IMR-90 (cell line): ENCODE results near the gene KMT2B. TPM values are rescaled to one million over a fixed set of nuclear protein-coding genes. Genes with fewer than 3 reads are reported as not detected.

Source experiments
- ATAC-seq: fragments of 200-7000 bp; cut with Tn5 transposase; 2 replicates; pipeline ENCODE4 v1.9.1; 2020; ENCODE audit warnings: low read depth, mild to moderate bottlenecking, moderate library complexity
- BruUV-seq: library from RNA; stranded (reverse); fragments of 400-500 nt; replicated peaks from 2 replicates; lab custom pipeline; 2021; lab: Mats Ljungman, UMichigan
- CTCF ChIA-PET: fragments of 300-600 bp; formaldehyde crosslinking; extraction: SDS; loops from one replicate; lab custom pipeline; 2021; ENCODE audit warnings: antibody characterized with exemption; lab: Yijun Ruan, JAX
- POLR2A ChIA-PET: fragments of 300-600 bp; sonication (Branson Sonifier 250); formaldehyde crosslinking; loops from one replicate; lab custom pipeline; 2022; ENCODE audit warnings: antibody characterized with exemption; ENCODE audit not compliant: unreplicated experiment; lab: Charles Lee
- DNase-seq: peaks from one replicate; pipeline ENCODE4 v3.0.0; 2013
- H2AFZ ChIP-seq: replicated peaks from 2 replicates; pipeline ENCODE3; 2013; ENCODE audit warnings: low read length, mild to moderate bottlenecking; ENCODE audit not compliant: poor library complexity
- H2AK5ac ChIP-seq: 2 replicates; pipeline ENCODE4 v1.6.1; 2013; ENCODE audit warnings: low read depth, low read length, inconsistent platforms
- H2AK9ac ChIP-seq: replicated peaks from 2 replicates; pipeline ENCODE3; 2013; ENCODE audit warnings: mild to moderate bottlenecking, low read depth, low read length, moderate library complexity; ENCODE audit not compliant: poor library complexity
- H2BK120ac ChIP-seq: 2 replicates; pipeline ENCODE4 v1.6.1; 2013; ENCODE audit warnings: low read depth, low read length, inconsistent platforms
- H2BK15ac ChIP-seq: 3 replicates; pipeline ENCODE4 v1.6.1; 2013; ENCODE audit warnings: low read depth, low read length, inconsistent platforms
- H2BK20ac ChIP-seq: 2 replicates; pipeline ENCODE4 v1.6.1; 2013; ENCODE audit warnings: low read depth, mild to moderate bottlenecking, inconsistent platforms, low read length, moderate library complexity
- H2BK5ac ChIP-seq: 2 replicates; pipeline ENCODE4 v1.6.1; 2013; ENCODE audit warnings: mild to moderate bottlenecking, low read depth, low read length, inconsistent platforms; ENCODE audit not compliant: poor library complexity, severe bottlenecking
- H3K14ac ChIP-seq: replicated peaks from 2 replicates; pipeline ENCODE4 v1.6.1; 2013; ENCODE audit warnings: low read depth, low read length, inconsistent platforms
- H3K18ac ChIP-seq: 2 replicates; pipeline ENCODE4 v1.6.1; 2013; ENCODE audit warnings: low read depth, low read length, control low read depth
- H3K23ac ChIP-seq: 2 replicates; pipeline ENCODE4 v1.6.1; 2013; ENCODE audit warnings: low read depth, low read length, inconsistent platforms
- H3K27ac ChIP-seq: 2 replicates; pipeline ENCODE4 v1.5.1; 2013; ENCODE audit warnings: mild to moderate bottlenecking, control low read depth, low read length; ENCODE audit not compliant: insufficient read depth
- H3K27me3 ChIP-seq: 2 replicates; pipeline ENCODE4 v1.6.1; 2013; ENCODE audit warnings: low read length; ENCODE audit not compliant: control insufficient read depth, insufficient read depth
- H3K36me3 ChIP-seq: 2 replicates; pipeline ENCODE4 v1.6.1; 2013; ENCODE audit warnings: low read length, mixed read lengths; ENCODE audit not compliant: control insufficient read depth, insufficient read depth
- H3K4ac ChIP-seq: 2 replicates; pipeline ENCODE4 v1.6.1; 2013; ENCODE audit warnings: low read depth, low read length, inconsistent platforms
- H3K4me1 ChIP-seq: 2 replicates; pipeline ENCODE4 v1.6.1; 2013; ENCODE audit warnings: low read length, mixed read lengths; ENCODE audit not compliant: control insufficient read depth, insufficient read depth
- H3K4me2 ChIP-seq: 2 replicates; pipeline ENCODE4 v1.6.1; 2013; ENCODE audit warnings: low read depth, mild to moderate bottlenecking, control low read depth, low read length, moderate library complexity
- H3K4me3 ChIP-seq: 2 replicates; pipeline ENCODE4 v1.5.1; 2013; ENCODE audit warnings: low read depth, mild to moderate bottlenecking, control low read depth, low read length, moderate library complexity; ENCODE audit not compliant: insufficient read depth
- H3K56ac ChIP-seq: 2 replicates; pipeline ENCODE4 v1.6.1; 2013; ENCODE audit warnings: low read length, inconsistent platforms; ENCODE audit not compliant: insufficient read depth; ENCODE audit errors: extremely low read depth
- H3K79me1 ChIP-seq, 2 experiments: 2 replicates each; pipeline ENCODE4 v1.6.1; 2013; ENCODE audit warnings: low read length in 2 of 2, inconsistent platforms in 1 of 2, low read depth in 1 of 2
- H3K9ac ChIP-seq: 2 replicates; pipeline ENCODE4 v1.6.1; 2013; ENCODE audit warnings: low read depth, low read length, control low read depth
- H3K9me1 ChIP-seq: 2 replicates; pipeline ENCODE4 v1.6.1; 2013; ENCODE audit warnings: low read length, inconsistent platforms; ENCODE audit not compliant: insufficient read depth
- H3K9me3 ChIP-seq: 2 replicates; pipeline ENCODE4 v1.6.1; 2013; ENCODE audit warnings: low read length; ENCODE audit not compliant: control insufficient read depth, insufficient read depth
- H4K20me1 ChIP-seq: 2 replicates; pipeline ENCODE4 v1.6.1; 2013; ENCODE audit warnings: low read length, inconsistent platforms; ENCODE audit not compliant: insufficient read depth
- H4K5ac ChIP-seq: 2 replicates; pipeline ENCODE4 v1.6.1; 2013; ENCODE audit warnings: mild to moderate bottlenecking, low read depth, low read length, control low read depth
- H4K8ac ChIP-seq, 2 experiments: 2 replicates each; pipeline ENCODE4 v1.6.1; 2013; ENCODE audit warnings: low read depth in 2 of 2, low read length in 2 of 2, control low read depth in 1 of 2, inconsistent platforms in 1 of 2
- H4K91ac ChIP-seq: 2 replicates; pipeline ENCODE4 v1.6.1; 2013; ENCODE audit warnings: low read depth, low read length, inconsistent platforms; ENCODE audit not compliant: insufficient read depth
- BHLHE40 ChIP-seq: fragments of 150-350 bp; IDR thresholded peaks from 2 replicates; pipeline ENCODE4 v1.6.1; 2016; ENCODE audit warnings: mild to moderate bottlenecking, low read depth, low read length
- CEBPB ChIP-seq: IDR thresholded peaks from 2 replicates; pipeline ENCODE4 v1.6.1; 2012; ENCODE audit warnings: low read depth, low read length, improper control_type of control experiment
- CHD1 ChIP-seq: IDR thresholded peaks from 2 replicates; pipeline ENCODE4 v1.6.1; 2012; ENCODE audit warnings: low read depth, low read length, improper control_type of control experiment
- FOS ChIP-seq: fragments of 150-350 bp; IDR thresholded peaks from 2 replicates; pipeline ENCODE4 v1.6.1; 2016; ENCODE audit warnings: low read depth, low read length
- MAZ ChIP-seq: IDR thresholded peaks from 2 replicates; pipeline ENCODE4 v1.6.1; 2012; ENCODE audit warnings: low read depth, mild to moderate bottlenecking, low read length, improper control_type of control experiment, moderate library complexity, borderline replicate concordance
- NFE2L2 ChIP-seq: fragments of 150-350 bp; IDR thresholded peaks from 2 replicates; pipeline ENCODE4 v1.6.1; 2016; ENCODE audit warnings: low read depth, mild to moderate bottlenecking, low read length
- RCOR1 ChIP-seq: IDR thresholded peaks from 2 replicates; pipeline ENCODE4 v1.6.1; 2012; ENCODE audit warnings: mild to moderate bottlenecking, low read length, improper control_type of control experiment; ENCODE audit not compliant: insufficient replicate concordance
- RFX5 ChIP-seq: IDR thresholded peaks from 2 replicates; pipeline ENCODE4 v1.8.0; 2012; ENCODE audit warnings: low read depth, mild to moderate bottlenecking, low read length, moderate library complexity
- SMC3 ChIP-seq: fragments of 150-350 bp; IDR thresholded peaks from 2 replicates; pipeline ENCODE4 v1.6.1; 2016; ENCODE audit warnings: low read depth, mild to moderate bottlenecking, antibody characterized with exemption, low read length, moderate library complexity
- USF2 ChIP-seq: fragments of 150-350 bp; IDR thresholded peaks from 2 replicates; pipeline ENCODE4 v1.6.1; 2017; ENCODE audit warnings: mild to moderate bottlenecking, antibody characterized with exemption, low read length, low read depth
- WGBS, 2 experiments: methylation state at CpG; one replicate each; pipeline versions ENCODE4 v1.1.5 to v1.1.7; 2013; ENCODE audit warnings: missing lambda C conversion rate in 2 of 2; ENCODE audit not compliant: insufficient read length in 1 of 2; ENCODE audit errors: extremely low coverage in 2 of 2; 5-methylcytosine and 5-hydroxymethylcytosine counted together
- dilution Hi-C: fragments of 300-500 bp; cut with HindIII; formaldehyde crosslinking; loops from one replicate; pipeline ENCODE4 v1.14.3; 2018; ENCODE audit warnings: low sequenced_read_pairs; ENCODE audit not compliant: unreplicated experiment
- in situ Hi-C: fragments of 300-500 bp; cut with MboI; formaldehyde crosslinking; loops from 3 replicates; pipeline ENCODE4 v1.14.3; 2019; ENCODE audit warnings: low sequenced_read_pairs, inconsistent platforms, mixed read lengths
- intact Hi-C: fragments of 100-400 bp; cut with micrococcal nuclease; formaldehyde crosslinking; loops from 2 replicates; pipeline ENCODE4 v1.10.0; 2022
- polyA plus RNA-seq, 3 experiments: library from polyadenylated mRNA; depleted of rRNA; stranded (reverse); fragments of >200 nt; gene quantifications; 2 replicates each; pipeline ENCODE4 v1.2.3, GENCODE V29; 2012; ENCODE audit warnings: low replicate concordance in 1 of 3
- total RNA-seq: library from RNA; depleted of rRNA; stranded (reverse); fragments of >200 nt; gene quantifications from 2 replicates; pipeline ENCODE4 v1.2.3, GENCODE V29; 2012
- TF ChIP-seq, protein P1 (sequence below): fragments of 150-350 bp; IDR thresholded peaks from 2 replicates; pipeline ENCODE4 v1.6.1; 2016; ENCODE audit warnings: low read depth, mild to moderate bottlenecking, low read length, moderate library complexity, borderline replicate concordance

KMT2B gene
- total and polyA plus RNA-seq, 2 of the 4 experiments (the other 2 are of a cell fraction): 3.0 to 30.7 TPM

- dilution Hi-C loops: no loop called here
- no peak overlapping the region for H3K4ac ChIP-seq
- H2BK5ac ChIP-seq: no peak overlapping the region
- H4K20me1 ChIP-seq: no peaks in the 10 kb centered on the region
- no peak overlapping the region for H3K14ac ChIP-seq
- H4K91ac ChIP-seq: no peak overlapping the region
- H2BK20ac ChIP-seq: no peak overlapping the region
- POLR2A ChIA-PET: no interaction called here
- intact Hi-C loops: no loop called here
- no peaks in the 10 kb centered on the region for H3K27me3 ChIP-seq
- no peak overlapping the region for H3K4me2 ChIP-seq
- H4K5ac ChIP-seq: no peak overlapping the region
- H3K23ac ChIP-seq: no peak overlapping the region
- 79% methylated on average over 5 of the region's 45 CpGs; no CpG with 5 or more reads in 1 of the 2 experiments for WGBS, 2 experiments
- no peaks in the 10 kb centered on the region for H3K4me1 ChIP-seq
- H3K4me3 ChIP-seq: no peak overlapping the region
- in situ Hi-C loops: no loop called here
- no peak overlapping the region for H2BK15ac ChIP-seq
- H2AK5ac ChIP-seq: no peak overlapping the region
- peaks cover 14% of the 10 kb centered on the region for H3K36me3 ChIP-seq
- TF ChIP-seq MAZ: no peak
- no peak for TF ChIP-seq RCOR1
- TF ChIP-seq, protein P1, sequence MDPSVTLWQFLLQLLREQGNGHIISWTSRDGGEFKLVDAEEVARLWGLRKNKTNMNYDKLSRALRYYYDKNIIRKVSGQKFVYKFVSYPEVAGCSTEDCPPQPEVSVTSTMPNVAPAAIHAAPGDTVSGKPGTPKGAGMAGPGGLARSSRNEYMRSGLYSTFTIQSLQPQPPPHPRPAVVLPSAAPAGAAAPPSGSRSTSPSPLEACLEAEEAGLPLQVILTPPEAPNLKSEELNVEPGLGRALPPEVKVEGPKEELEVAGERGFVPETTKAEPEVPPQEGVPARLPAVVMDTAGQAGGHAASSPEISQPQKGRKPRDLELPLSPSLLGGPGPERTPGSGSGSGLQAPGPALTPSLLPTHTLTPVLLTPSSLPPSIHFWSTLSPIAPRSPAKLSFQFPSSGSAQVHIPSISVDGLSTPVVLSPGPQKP: no peak
- TF ChIP-seq FOS: no peak
- no peak for TF ChIP-seq USF2
- TF ChIP-seq CHD1: no peak
- no peak for TF ChIP-seq BHLHE40
- no peak for TF ChIP-seq SMC3
- TF ChIP-seq NFE2L2: no peak
- no peak for TF ChIP-seq RFX5
- TF ChIP-seq CEBPB: no peak
- CTCF ChIA-PET: no interaction called here
- no peak overlapping the region for H2BK120ac ChIP-seq
- H3K9me1 ChIP-seq: no peaks in the 10 kb centered on the region
- H3K56ac ChIP-seq: no peak overlapping the region
- no peaks in the 10 kb centered on the region for H3K79me1 ChIP-seq
- H3K18ac ChIP-seq: no peak overlapping the region
- no peaks in the 10 kb centered on the region for H3K9me3 ChIP-seq
- no peak overlapping the region for H2AK9ac ChIP-seq
- no peak overlapping the region for H4K8ac ChIP-seq
- no peak overlapping the region for H2AFZ ChIP-seq
- no peak for ATAC-seq
- BruUV-seq: no TSS peak
- DNase-seq: no peak
- H3K9ac ChIP-seq: no peak overlapping the region
- no peak overlapping the region for H3K27ac ChIP-seq
These were observed 66.9 kb downstream of the KMT2B start for GRCh38 chr19:35784503-35785338.
